AG04449 (cell line): ENCODE measurements around the gene CCDC138.

Experiments
- CTCF ChIA-PET: fragments of 350-600 bp; formaldehyde crosslinking; extraction: SDS; loops from one replicate; lab custom pipeline; 2021; ENCODE audit warnings: antibody characterized with exemption; lab: Yijun Ruan, JAX
- POLR2A ChIA-PET: fragments of 400-600, 350-600 bp; formaldehyde crosslinking; extraction: SDS; loops from one replicate; lab custom pipeline; 2020; ENCODE audit warnings: antibody characterized with exemption, inconsistent platforms; lab: Yijun Ruan, JAX
- DNase-seq: peaks from one replicate; pipeline ENCODE4 v3.0.0-alpha.2; 2010; ENCODE audit warnings: low read depth, low spot score
- H3K4me3 ChIP-seq: 2 replicates; pipeline ENCODE4 v1.5.1; 2011; ENCODE audit warnings: low read depth, mild to moderate bottlenecking, control low read depth, low read length
- CTCF ChIP-seq: IDR thresholded peaks from one replicate; pipeline ENCODE4 v1.5.1; 2011; ENCODE audit warnings: mild to moderate bottlenecking, moderate library complexity, low read length, control low read depth, inconsistent platforms; ENCODE audit not compliant: insufficient read depth; ENCODE audit errors: missing control alignments

CCDC138 gene

GRCh38 chr2:108924580-108925251, 138.1 kb downstream of the CCDC138 start:
- DNase-seq: no peak
- no peak overlapping the region for H3K4me3 ChIP-seq
- no peak for TF ChIP-seq CTCF
- POLR2A ChIA-PET: no interaction called here
- CTCF ChIA-PET: no interaction called here

- no peak for DNase-seq
- POLR2A ChIA-PET: no interaction called here
- no peak overlapping the region for H3K4me3 ChIP-seq
- no peak for TF ChIP-seq CTCF
- CTCF ChIA-PET: no interaction called here
Measured at GRCh38 chr2:108925286-108925685, 138.7 kb downstream of the CCDC138 start.

GRCh38 chr2:108925735-108926134, 139.2 kb downstream of the CCDC138 start:
- POLR2A ChIA-PET: no interaction called here
- no peak overlapping the region for H3K4me3 ChIP-seq
- TF ChIP-seq CTCF: no peak
- CTCF ChIA-PET: no interaction called here
- DNase-seq: no peak
